GM19328 (cell line): Measurements from ENCODE around the gene NEURL3.

Experiments used
- ATAC-seq: cut with Tn5 transposase; IDR thresholded peaks from one replicate; pipeline ENCODE4 v1.9.1; 2021; ENCODE audit warnings: mild to moderate bottlenecking, moderate library complexity; ENCODE audit not compliant: unreplicated experiment

Gene NEURL3

GRCh38 chr2:96528006-96528699 lies 23.0 kb upstream of the NEURL3 start:
- no peak for ATAC-seq

DNA sequence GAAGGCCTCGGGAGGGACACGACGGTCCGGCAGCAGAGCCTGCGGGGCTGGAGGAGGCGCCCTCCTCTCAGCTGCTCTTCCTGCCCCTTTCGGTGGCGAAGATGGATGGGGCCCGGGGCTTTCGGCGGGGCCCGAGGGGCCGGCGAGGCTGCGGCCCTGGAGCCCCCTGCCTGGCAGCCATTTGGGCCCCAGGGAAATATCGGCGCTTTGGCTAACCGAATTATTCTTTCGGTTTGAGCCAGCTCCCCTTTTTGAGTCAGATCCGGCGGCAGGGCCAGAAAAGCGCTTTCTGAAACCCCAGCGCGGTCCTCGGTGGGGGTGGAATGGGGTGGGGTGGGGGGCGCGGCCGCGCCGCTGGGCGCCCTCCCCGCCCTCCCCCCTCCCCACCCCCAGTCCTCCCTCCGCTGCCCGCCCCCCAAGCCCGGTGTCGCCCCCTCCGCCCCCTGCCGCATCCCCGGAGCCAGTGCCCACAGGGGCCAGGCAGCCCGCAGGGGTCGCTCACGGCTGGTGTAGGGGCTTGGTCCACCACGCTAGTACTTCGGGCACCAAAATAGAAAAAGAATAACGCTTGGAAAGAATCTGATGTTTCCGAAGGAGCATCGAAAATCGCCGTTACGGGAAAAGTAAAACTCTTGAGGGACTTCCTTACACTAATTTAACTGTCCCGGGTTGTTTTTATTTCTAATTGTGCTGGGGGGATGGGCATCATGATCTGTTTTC lies 22.3 kb upstream of the NEURL3 start:
- peak; percentile 40 for ATAC-seq

- no peak for ATAC-seq
These were observed 21.6 kb upstream of the NEURL3 start for GRCh38 chr2:96526615-96527285.

DNA sequence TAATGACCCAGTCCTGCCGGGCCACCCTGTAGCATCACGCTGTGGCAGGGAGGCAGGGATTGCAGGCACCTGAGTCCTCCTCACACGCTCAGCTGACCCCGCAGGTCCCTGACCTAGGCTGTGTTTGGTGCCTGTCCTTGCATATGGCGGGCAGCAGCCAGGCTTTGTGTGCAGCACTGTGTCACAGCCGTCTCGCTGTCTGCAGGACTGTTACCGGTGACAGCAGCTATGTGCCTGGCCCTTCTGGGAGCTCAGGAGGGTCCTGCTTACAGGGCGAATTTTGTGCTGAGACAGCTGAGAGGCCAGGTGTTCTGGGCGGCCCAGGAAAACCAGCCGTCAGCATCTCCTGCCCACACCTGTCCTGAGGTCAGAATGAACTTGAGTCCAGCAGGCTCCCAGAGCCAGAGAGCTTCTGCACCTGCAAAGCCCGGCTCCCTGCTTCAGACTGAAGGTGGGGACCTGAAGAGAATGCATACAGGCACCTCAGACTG lies 21.0 kb upstream of the NEURL3 start:
- ATAC-seq, result no peak

DNA sequence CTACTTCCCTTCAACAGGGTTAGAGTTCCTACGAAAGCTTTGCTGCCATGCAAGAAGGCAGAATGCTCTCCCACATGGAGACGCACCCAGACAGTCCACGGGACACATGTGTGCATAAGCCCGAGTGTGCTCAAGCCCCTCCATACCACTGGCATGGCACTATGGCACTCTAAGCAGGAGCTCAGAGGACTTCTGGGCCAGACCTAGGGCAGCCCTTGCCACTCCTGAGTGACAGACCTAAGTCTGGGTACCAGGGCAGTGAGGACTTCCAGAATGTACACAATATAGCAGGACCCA lies 20.0 kb upstream of the NEURL3 start:
- ATAC-seq, result no peak

DNA sequence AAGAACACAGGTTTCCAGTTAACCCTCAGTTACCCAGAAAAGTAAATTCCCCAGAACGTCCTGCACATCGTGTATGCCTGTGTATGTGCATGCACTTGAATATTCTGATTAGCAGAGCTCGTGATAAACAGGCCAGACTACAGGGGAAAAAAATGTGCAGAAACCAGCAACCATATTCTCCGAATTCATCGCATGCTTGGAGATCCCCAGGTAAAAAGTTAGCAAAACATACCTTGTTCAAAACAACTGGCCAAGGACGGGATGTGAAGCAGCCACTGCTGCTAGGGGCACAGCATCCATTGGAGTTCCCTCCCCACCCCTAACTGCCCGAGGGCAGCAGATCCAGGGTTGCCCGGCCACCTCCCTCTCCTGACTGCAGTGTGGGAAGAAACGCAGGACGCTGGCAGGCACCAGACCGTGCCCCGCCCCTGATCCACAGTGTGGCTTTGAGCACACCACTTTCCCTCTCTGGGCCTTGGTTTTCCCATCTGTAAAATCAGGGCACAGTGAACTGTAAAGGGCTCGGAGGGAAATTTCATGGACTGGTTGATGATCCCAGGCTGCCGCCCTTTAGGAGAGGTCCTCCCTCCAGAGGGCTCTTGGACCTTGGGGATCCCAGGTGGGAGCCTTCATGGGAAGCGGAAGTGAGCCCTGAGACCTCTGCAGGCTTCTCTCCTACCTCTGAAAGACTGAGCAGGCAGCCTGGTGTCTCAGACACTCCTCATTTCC lies 19.5 kb upstream of the NEURL3 start:
- ATAC-seq, result no peak

GRCh38 chr2:96523659-96524481 lies 18.7 kb upstream of the NEURL3 start:
- no peak for ATAC-seq

GRCh38 chr2:96522304-96523203 lies 17.4 kb upstream of the NEURL3 start:
- ATAC-seq, result no peak

- ATAC-seq, result no peak
These were observed 16.1 kb upstream of the NEURL3 start for GRCh38 chr2:96521219-96521618.

DNA sequence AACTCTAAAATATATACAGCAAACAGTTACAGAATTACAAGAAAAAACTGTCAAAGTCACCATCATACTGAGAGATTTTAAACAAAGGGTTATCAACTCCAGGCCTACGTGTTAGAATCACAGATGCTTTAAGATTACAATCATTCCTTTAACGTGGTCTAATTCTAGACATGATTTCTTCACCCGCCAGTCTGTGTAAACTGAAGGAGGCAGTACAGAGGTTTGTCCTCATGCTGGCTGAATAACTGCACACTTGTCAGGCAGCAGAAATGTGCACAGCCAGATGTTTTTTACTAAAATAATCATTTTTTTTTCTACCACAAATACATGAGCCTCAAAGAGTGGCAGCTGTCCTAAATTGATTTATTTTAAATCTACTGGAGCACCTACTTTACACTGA lies 15.5 kb upstream of the NEURL3 start:
- no peak for ATAC-seq

DNA sequence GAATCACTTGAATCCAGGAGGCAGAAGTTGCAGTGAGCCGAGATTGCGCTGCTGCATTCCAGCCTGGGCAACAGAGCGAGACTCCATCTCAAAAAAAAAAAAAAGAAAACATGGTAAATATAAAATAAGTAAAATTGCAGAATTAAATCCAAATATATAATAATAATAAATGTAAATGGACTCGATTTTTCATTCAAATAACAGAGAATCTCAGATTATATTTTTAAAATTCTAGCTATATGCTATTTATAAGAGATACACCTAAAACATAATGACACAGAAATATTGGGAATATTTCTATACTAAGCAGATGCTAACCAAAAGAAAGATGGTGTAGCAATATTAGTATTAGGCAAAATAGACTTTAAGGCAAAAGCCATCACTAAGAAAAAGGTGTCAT lies 15.1 kb upstream of the NEURL3 start:
- no peak for ATAC-seq

- ATAC-seq, result no peak
These were observed 11.9 kb upstream of the NEURL3 start for GRCh38 chr2:96517079-96517478.

GRCh38 chr2:96514521-96514920 lies 9.4 kb upstream of the NEURL3 start:
- no peak for ATAC-seq

- ATAC-seq, result no peak
These were observed 7.2 kb upstream of the NEURL3 start for GRCh38 chr2:96512341-96512740.

- ATAC-seq, result no peak
These were observed 6.7 kb upstream of the NEURL3 start for GRCh38 chr2:96511851-96512250.

DNA sequence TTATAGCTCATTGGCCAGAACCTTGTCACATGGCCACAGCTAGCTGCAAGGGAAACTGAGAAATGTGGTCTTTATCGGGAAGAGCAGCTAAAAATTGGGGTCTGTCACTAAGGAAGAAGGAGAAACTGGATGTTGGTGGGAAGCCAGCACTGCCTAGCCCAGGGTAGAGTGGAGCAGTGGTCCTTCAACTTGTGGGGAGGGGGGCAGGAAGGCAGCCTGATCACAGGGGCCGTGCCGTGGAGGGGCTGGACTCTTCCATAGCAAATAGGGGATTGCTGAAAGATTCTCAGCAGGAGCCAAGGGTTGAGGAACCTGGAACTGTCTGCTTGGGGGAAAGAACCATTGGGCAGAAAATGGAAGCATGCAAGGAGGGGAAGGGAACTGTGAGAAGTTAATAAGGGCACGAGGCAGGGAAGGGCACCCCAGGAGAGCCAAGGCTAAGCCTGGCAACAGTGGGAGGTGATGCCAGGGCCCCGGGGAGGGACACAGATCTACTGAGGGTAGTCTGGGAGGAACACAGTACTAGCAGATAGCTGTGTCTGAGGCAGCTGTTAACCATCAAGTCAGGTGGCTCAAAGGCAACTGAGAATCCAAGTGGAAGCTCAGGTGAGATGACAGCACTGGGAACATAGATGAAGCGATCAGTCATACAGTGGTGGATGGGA lies 5.9 kb upstream of the NEURL3 start:
- no peak for ATAC-seq

- no peak for ATAC-seq
These were observed 4.7 kb upstream of the NEURL3 start for GRCh38 chr2:96509847-96510230.

DNA sequence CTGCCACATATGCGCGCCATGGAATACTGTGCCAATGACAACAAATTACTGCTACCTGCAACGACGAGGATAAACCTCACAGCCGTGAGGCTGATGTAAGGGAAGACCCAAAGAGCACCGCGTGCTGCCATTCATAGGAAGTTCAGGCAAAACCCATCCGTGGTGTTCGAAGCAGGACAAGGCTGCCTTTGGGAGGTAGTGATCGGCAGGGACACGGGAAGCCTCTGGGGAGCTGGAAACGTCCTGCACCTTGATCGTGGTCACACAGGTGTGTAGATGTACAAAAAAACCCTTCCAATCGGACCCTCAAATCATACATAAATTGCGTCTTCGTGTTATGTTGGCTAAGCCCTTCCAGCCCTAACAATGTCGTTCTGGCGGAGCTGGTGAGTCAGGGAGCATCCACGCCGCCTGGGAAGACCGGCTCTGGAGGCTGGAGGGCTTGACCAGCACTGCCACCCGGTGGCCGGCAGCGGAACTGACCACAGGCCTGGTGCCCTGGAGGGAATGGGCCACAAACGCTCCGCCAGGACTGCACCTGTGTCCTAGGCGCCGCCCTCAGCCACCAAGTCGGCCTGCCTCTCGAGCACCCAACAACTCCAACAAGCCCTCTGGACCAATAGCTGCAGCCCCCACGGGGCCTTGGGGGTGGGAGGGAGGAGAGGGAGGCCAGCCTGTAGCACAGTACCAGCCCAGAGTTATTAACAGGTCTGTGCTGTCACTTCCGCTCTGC lies 4.1 kb upstream of the NEURL3 start:
- ATAC-seq, result no peak
